PC-9 (cell line): Measurements from ENCODE around the gene PAH. TPM values are rescaled to one million over a fixed set of nuclear protein-coding genes. Genes with fewer than 3 reads are reported as not detected.

Experiments used
- BruUV-seq: library from RNA; stranded (reverse); fragments of 400-500 nt; replicated peaks from 2 replicates; lab custom pipeline; 2021; lab: Mats Ljungman, UMichigan
- CTCF ChIA-PET: fragments of 300-600 bp; sonication (Branson Sonifier 250); formaldehyde crosslinking; loops from one replicate; lab custom pipeline; 2022; ENCODE audit warnings: antibody characterized with exemption; lab: Charles Lee
- POLR2A ChIA-PET: fragments of 300-600 bp; sonication (Branson Sonifier 250); formaldehyde crosslinking; loops from one replicate; lab custom pipeline; 2022; ENCODE audit warnings: antibody characterized with exemption; ENCODE audit not compliant: unreplicated experiment; lab: Charles Lee
- DNase-seq, 2 experiments: peaks; one replicate each; pipeline versions ENCODE4 v3.0.0 to v3.0.0-alpha.2; 2015 to 2022; ENCODE audit warnings: mixed read lengths in 1 of 2
- H2AFZ ChIP-seq: fragments of 200-600 bp; sonication (generic); 2 replicates; pipeline ENCODE4 v1.8.1; 2017; ENCODE audit warnings: antibody characterized with exemption
- H3F3A ChIP-seq: fragments of 200-600 bp; sonication (generic); 2 replicates; pipeline ENCODE4 v1.8.1; 2017; ENCODE audit warnings: antibody characterized with exemption, mild to moderate bottlenecking, low read depth; ENCODE audit not compliant: insufficient read depth
- H3K27ac ChIP-seq: fragments of 200-600 bp; sonication (generic); 2 replicates; pipeline ENCODE4 v1.6.1; 2016; ENCODE audit warnings: mixed run types
- H3K27me3 ChIP-seq: fragments of 200-600 bp; sonication (generic); 2 replicates; pipeline ENCODE4 v1.6.1; 2016; ENCODE audit warnings: low read depth, mixed run types; ENCODE audit not compliant: insufficient read depth
- H3K36me3 ChIP-seq: fragments of 200-600 bp; sonication (generic); 2 replicates; pipeline ENCODE4 v1.6.1; 2016; ENCODE audit warnings: low read depth, mixed run types
- H3K4me1 ChIP-seq: fragments of 200-600 bp; sonication (generic); replicated peaks from 2 replicates; pipeline ENCODE4 v1.6.1; 2016; ENCODE audit warnings: mixed run types; ENCODE audit not compliant: insufficient read depth
- H3K4me2 ChIP-seq: fragments of 200-600 bp; sonication (generic); 2 replicates; pipeline ENCODE4 v1.6.1; 2017; ENCODE audit warnings: mixed run types
- H3K4me3 ChIP-seq: fragments of 200-600 bp; sonication (generic); 2 replicates; pipeline ENCODE4 v1.6.1; 2016; ENCODE audit warnings: mixed run types
- H3K79me2 ChIP-seq: fragments of 200-600 bp; sonication (generic); 2 replicates; pipeline ENCODE4 v1.6.1; 2017; ENCODE audit warnings: low read depth, mixed run types
- H3K9me2 ChIP-seq: fragments of 200-600 bp; sonication (generic); 2 replicates; pipeline ENCODE4 v1.8.1; 2017; ENCODE audit warnings: mild to moderate bottlenecking; ENCODE audit not compliant: insufficient read depth
- H3K9me3 ChIP-seq: fragments of 200-600 bp; sonication (generic); 2 replicates; pipeline ENCODE4 v1.8.1; 2016; ENCODE audit warnings: low read depth; ENCODE audit not compliant: insufficient read depth
- H4K20me1 ChIP-seq: fragments of 200-600 bp; sonication (generic); 2 replicates; pipeline ENCODE4 v1.8.1; 2017; ENCODE audit not compliant: insufficient read depth
- CTCF ChIP-seq: fragments of 200-600 bp; sonication (generic); conservative IDR thresholded peaks from 2 replicates; pipeline ENCODE4 v1.6.1; 2017; ENCODE audit warnings: mixed run types, antibody characterized with exemption, mild to moderate bottlenecking, moderate library complexity
- EZH2 ChIP-seq: fragments of 200-600 bp; sonication (generic); IDR thresholded peaks from 2 replicates; pipeline ENCODE4 v1.8.0; 2017; ENCODE audit warnings: antibody characterized with exemption, low read depth
- intact Hi-C: fragments of 100-400 bp; cut with micrococcal nuclease; formaldehyde crosslinking; loops from one replicate; pipeline ENCODE4 v1.10.0; 2022; ENCODE audit not compliant: unreplicated experiment
- total RNA-seq: library from RNA; stranded (reverse); gene quantifications from 2 replicates; pipeline ENCODE4 v1.2.3, GENCODE V29; 2021

The PAH gene
- total RNA-seq, 1 experiment from 2014 or later = not detected

- no peak overlapping the region for H2AFZ ChIP-seq
- H3K4me2 ChIP-seq = no peak overlapping the region
- no peaks in the 10 kb centered on the region for H3K36me3 ChIP-seq
- TF ChIP-seq EZH2 (no peak), CTCF (no peak)
- no peaks in the 10 kb centered on the region for H3K79me2 ChIP-seq
- H3K4me3 ChIP-seq = no peak overlapping the region
- peaks cover 41% of the 10 kb centered on the region; the same call in 1 of the 2 replicates for H3K27me3 ChIP-seq
- H3F3A ChIP-seq = no peaks in the 10 kb centered on the region
- no peak for DNase-seq
- ChIA-PET CTCF (no interaction called here), POLR2A (no interaction called here)
- no TSS peak for BruUV-seq
- H4K20me1 ChIP-seq = no peaks in the 10 kb centered on the region
- intact Hi-C loops = no loop called here
- H3K4me1 ChIP-seq = no peaks in the 10 kb centered on the region
- H3K27ac ChIP-seq = no peak overlapping the region
- H3K9me2 ChIP-seq = no peaks in the 10 kb centered on the region
- H3K9me3 ChIP-seq = no peaks in the 10 kb centered on the region
Measured at GRCh38 chr12:102950950-102951619, 34.0 kb upstream of the PAH start.

GRCh38 chr12:102950107-102950949, 33.3 kb upstream of the PAH start:
- H2AFZ ChIP-seq = no peak overlapping the region
- no peak overlapping the region for H3K4me2 ChIP-seq
- H3K9me2 ChIP-seq = no peaks in the 10 kb centered on the region
- H3K4me3 ChIP-seq = no peak overlapping the region
- peaks cover 34% of the 10 kb centered on the region; the same call in 1 of the 2 replicates for H3K27me3 ChIP-seq
- no TSS peak for BruUV-seq
- no peaks in the 10 kb centered on the region for H3K4me1 ChIP-seq
- CTCF ChIA-PET = no interaction called here
- H4K20me1 ChIP-seq = no peaks in the 10 kb centered on the region
- no peaks in the 10 kb centered on the region for H3K9me3 ChIP-seq
- H3K27ac ChIP-seq = no peak overlapping the region
- intact Hi-C loops = no loop called here
- no peaks in the 10 kb centered on the region for H3F3A ChIP-seq
- no peak for TF ChIP-seq CTCF
- TF ChIP-seq EZH2 = no peak
- DNase-seq = no peak
- H3K36me3 ChIP-seq = no peaks in the 10 kb centered on the region
- POLR2A ChIA-PET = no interaction called here
- H3K79me2 ChIP-seq = no peaks in the 10 kb centered on the region

GRCh38 chr12:102948941-102949352, 31.9 kb upstream of the PAH start:
- Histone ChIP-seq H3K27me3 (peaks cover 23% of the 10 kb centered on the region; the same call in 1 of the 2 replicates), H3K4me2 (no peak overlapping the region), H3K9me3 (no peaks in the 10 kb centered on the region), H3K4me3 (no peak overlapping the region), H3K9me2 (no peaks in the 10 kb centered on the region), H4K20me1 (no peaks in the 10 kb centered on the region), H3K79me2 (no peaks in the 10 kb centered on the region), H3K27ac (no peak overlapping the region), H3K36me3 (no peaks in the 10 kb centered on the region), H3F3A (no peaks in the 10 kb centered on the region), H2AFZ (no peak overlapping the region), H3K4me1 (no peaks in the 10 kb centered on the region)
- intact Hi-C loops = loop anchor here (1.0 kb wide), 1 partner anchor 599 kb away; no protein-coding TSS in a partner anchor
- no TSS peak for BruUV-seq
- TF ChIP-seq CTCF = peak; percentile 95
- no peak for TF ChIP-seq EZH2
- peak in 1 of 2 experiments; percentile 19 for DNase-seq
- ChIA-PET CTCF (no interaction called here), POLR2A (no interaction called here)
